GM23338 (cell line): ENCODE results near the gene AGTR1. TPM values are rescaled to one million over a fixed set of nuclear protein-coding genes. Genes with fewer than 3 reads are reported as not detected.

ENCODE experiments used
- ATAC-seq: fragments of 200-7000 bp; cut with Tn5 transposase; 3 replicates; pipeline ENCODE4 v1.9.1; 2020
- DNase-seq: peaks from one replicate; pipeline ENCODE4 v3.0.0-alpha.2; 2015; ENCODE audit warnings: low spot score
- H2AFZ ChIP-seq: fragments of 200-600 bp; sonication (generic); 2 replicates; pipeline ENCODE4 v1.8.0; 2016; ENCODE audit warnings: antibody characterized with exemption, mild to moderate bottlenecking, moderate library complexity
- H3F3A ChIP-seq: fragments of 200-600 bp; sonication (generic); replicated peaks from 2 replicates; pipeline ENCODE4 v1.8.0; 2017; ENCODE audit warnings: antibody characterized with exemption, mixed run types, low read depth
- H3K27ac ChIP-seq: fragments of 200-600 bp; sonication (generic); 2 replicates; pipeline ENCODE4 v1.6.1; 2016; ENCODE audit warnings: low read depth
- H3K27me3 ChIP-seq: fragments of 200-600 bp; sonication (generic); 2 replicates; pipeline ENCODE4 v1.8.0; 2016; ENCODE audit warnings: mild to moderate bottlenecking, mixed run types, moderate library complexity; ENCODE audit not compliant: insufficient read depth
- H3K36me3 ChIP-seq: fragments of 200-600 bp; sonication (generic); 2 replicates; pipeline ENCODE4 v1.8.0; 2016; ENCODE audit warnings: mild to moderate bottlenecking; ENCODE audit not compliant: insufficient read depth
- H3K4me1 ChIP-seq: fragments of 200-600 bp; sonication (generic); 2 replicates; pipeline ENCODE4 v1.8.0; 2016; ENCODE audit warnings: mild to moderate bottlenecking, moderate library complexity; ENCODE audit not compliant: insufficient read depth
- H3K4me2 ChIP-seq: fragments of 200-600 bp; sonication (generic); 2 replicates; pipeline ENCODE4 v1.7.1; 2017; ENCODE audit warnings: mixed run types
- H3K4me3 ChIP-seq: fragments of 200-600 bp; sonication (generic); 2 replicates; pipeline ENCODE4 v1.6.1; 2016; ENCODE audit warnings: mixed run types
- H3K79me2 ChIP-seq: fragments of 200-600 bp; sonication (generic); replicated peaks from 2 replicates; pipeline ENCODE4 v1.8.0; 2017; ENCODE audit warnings: mild to moderate bottlenecking; ENCODE audit not compliant: insufficient read depth
- H3K9me2 ChIP-seq: fragments of 200-600 bp; sonication (generic); 2 replicates; pipeline ENCODE4 v1.8.0; 2017; ENCODE audit not compliant: insufficient read depth
- H4K20me1 ChIP-seq: fragments of 200-600 bp; sonication (generic); replicated peaks from 2 replicates; pipeline ENCODE4 v1.8.0; 2017; ENCODE audit warnings: mild to moderate bottlenecking; ENCODE audit not compliant: insufficient read depth
- H3K27ac Mint-ChIP-seq: 2 replicates; pipeline ENCODE4 v1.8.0; 2020; ENCODE audit warnings: inconsistent platforms, mild to moderate bottlenecking, moderate library complexity, mixed read lengths
- H3K27me3 Mint-ChIP-seq: 3 replicates; pipeline ENCODE4 v1.8.0; 2022; ENCODE audit warnings: low read depth, mild to moderate bottlenecking, moderate library complexity, mixed read lengths, inconsistent platforms; ENCODE audit not compliant: insufficient read depth, poor library complexity
- H3K36me3 Mint-ChIP-seq: 3 replicates; pipeline ENCODE4 v1.8.0; 2021; ENCODE audit warnings: low read depth, mild to moderate bottlenecking, inconsistent platforms, moderate library complexity, mixed read lengths
- H3K4me1 Mint-ChIP-seq: 3 replicates; pipeline ENCODE4 v1.8.0; 2020; ENCODE audit warnings: mild to moderate bottlenecking, inconsistent platforms, mixed read lengths
- H3K4me3 Mint-ChIP-seq: 3 replicates; pipeline ENCODE4 v1.8.0; 2021; ENCODE audit warnings: moderate library complexity, mild to moderate bottlenecking, inconsistent platforms, mixed read lengths
- H3K9me3 Mint-ChIP-seq: 3 replicates; pipeline ENCODE4 v1.8.0; 2020; ENCODE audit warnings: moderate library complexity, mild to moderate bottlenecking, inconsistent platforms, mixed read lengths
- CREB1 ChIP-seq: fragments of 250-450 bp; sonication (Bioruptor Pico); IDR thresholded peaks from 2 replicates; pipeline ENCODE4 v1.5.0; 2020; ENCODE audit warnings: low read depth, mild to moderate bottlenecking, moderate library complexity
- CTCF ChIP-seq, 2 experiments: fragments of 200-600 bp in 1 of 2; sonication (generic) in 1 of 2; conservative IDR thresholded peaks; 2 replicates each; pipeline versions ENCODE4 v1.5.1 to v1.6.1; 2016 to 2017; ENCODE audit warnings: antibody characterized with exemption in 2 of 2, low read depth in 2 of 2, mild to moderate bottlenecking in 2 of 2, moderate library complexity in 1 of 2
- ETS1 ChIP-seq: IDR thresholded peaks from 2 replicates; pipeline ENCODE4 v1.6.1; 2016; ENCODE audit warnings: antibody characterized with exemption
- EZH2 ChIP-seq: fragments of 200-600 bp; sonication (generic); IDR thresholded peaks from one replicate; pipeline ENCODE4 v1.8.0; 2017; ENCODE audit warnings: antibody characterized with exemption, mild to moderate bottlenecking, low read depth; ENCODE audit not compliant: unreplicated experiment
- EZH2phosphoT487 ChIP-seq: fragments of 200-600 bp; sonication (generic); IDR thresholded peaks from one replicate; pipeline ENCODE4 v1.8.1; 2018; ENCODE audit warnings: antibody characterized with exemption; ENCODE audit not compliant: unreplicated experiment
- JUNB ChIP-seq: IDR thresholded peaks from one replicate; pipeline ENCODE4 v1.6.1; 2016; ENCODE audit warnings: antibody characterized with exemption; ENCODE audit not compliant: unreplicated experiment
- NANOG ChIP-seq: IDR thresholded peaks from 2 replicates; pipeline ENCODE4 v1.6.1; 2016; ENCODE audit warnings: antibody characterized with exemption, borderline replicate concordance
- POLR2AphosphoS5 ChIP-seq: IDR thresholded peaks from 2 replicates; pipeline ENCODE4 v1.6.1; 2016; ENCODE audit warnings: antibody characterized with exemption, low read depth
- REST ChIP-seq: IDR thresholded peaks from one replicate; pipeline ENCODE4 v1.6.1; 2018; ENCODE audit warnings: antibody characterized with exemption; ENCODE audit not compliant: unreplicated experiment
- STAT1 ChIP-seq: IDR thresholded peaks from one replicate; pipeline ENCODE4 v1.6.1; 2016; ENCODE audit warnings: antibody characterized with exemption; ENCODE audit not compliant: unreplicated experiment
- ZNF114 ChIP-seq: fragments of 250-450 bp; sonication (Bioruptor Pico); IDR thresholded peaks from 2 replicates; pipeline ENCODE4 v1.5.0; 2020; ENCODE audit warnings: mild to moderate bottlenecking, moderate library complexity
- ZNF331 ChIP-seq: fragments of 250-450 bp; sonication (Bioruptor Pico); IDR thresholded peaks from 2 replicates; pipeline ENCODE4 v1.5.0; 2020; ENCODE audit warnings: low read depth, mild to moderate bottlenecking, moderate library complexity
- polyA plus RNA-seq: library from polyadenylated mRNA; unstranded; fragments of >200 nt; fragmentation: Nextera tagmentation; extraction: Ambion mirVana; gene quantifications from 2 replicates; pipeline ENCODE4 v1.2.1, GENCODE V29; 2016
- total RNA-seq: library from RNA; depleted of rRNA; stranded (reverse); fragments of >200 nt; shearing (Covaris generic); gene quantifications from 2 replicates; pipeline ENCODE4 v1.2.3, GENCODE V29; 2014
- TF ChIP-seq, protein P1 (sequence below): fragments of 250-450 bp; sonication (Bioruptor Pico); IDR thresholded peaks from 2 replicates; pipeline ENCODE4 v1.5.0; 2020; ENCODE audit warnings: mild to moderate bottlenecking, moderate library complexity

The AGTR1 gene
- total and polyA plus RNA-seq, 2 experiments from 2014 or later, result 0.16 TPM; not detected in 1

GRCh38 chr3:148710665-148711064 is 13.0 kb downstream of the AGTR1 start:
- Histone ChIP-seq H3K9me2 (no peaks in the 10 kb centered on the region), H3K4me3 (no peak overlapping the region), H3K4me1 (no peaks in the 10 kb centered on the region), H3K27me3 (no peaks in the 10 kb centered on the region), H4K20me1 (no peaks in the 10 kb centered on the region), H3K36me3 (no peaks in the 10 kb centered on the region), H3K4me2 (no peak overlapping the region), H2AFZ (no peak overlapping the region), H3K79me2 (no peaks in the 10 kb centered on the region), H3K27ac (no peak overlapping the region), H3F3A (no peaks in the 10 kb centered on the region)
- no peaks in the 10 kb centered on the region for H3K9me3 Mint-ChIP-seq
- no peaks in the 10 kb centered on the region for H3K27me3 Mint-ChIP-seq
- DNase-seq (peak; percentile 11), ATAC-seq (no peak; the same call in 2 of the 3 replicates)
- no peaks in the 10 kb centered on the region for H3K36me3 Mint-ChIP-seq
- H3K4me3 Mint-ChIP-seq, result no peak overlapping the region
- no peak for TF ChIP-seq ETS1
- TF ChIP-seq, protein P1, sequence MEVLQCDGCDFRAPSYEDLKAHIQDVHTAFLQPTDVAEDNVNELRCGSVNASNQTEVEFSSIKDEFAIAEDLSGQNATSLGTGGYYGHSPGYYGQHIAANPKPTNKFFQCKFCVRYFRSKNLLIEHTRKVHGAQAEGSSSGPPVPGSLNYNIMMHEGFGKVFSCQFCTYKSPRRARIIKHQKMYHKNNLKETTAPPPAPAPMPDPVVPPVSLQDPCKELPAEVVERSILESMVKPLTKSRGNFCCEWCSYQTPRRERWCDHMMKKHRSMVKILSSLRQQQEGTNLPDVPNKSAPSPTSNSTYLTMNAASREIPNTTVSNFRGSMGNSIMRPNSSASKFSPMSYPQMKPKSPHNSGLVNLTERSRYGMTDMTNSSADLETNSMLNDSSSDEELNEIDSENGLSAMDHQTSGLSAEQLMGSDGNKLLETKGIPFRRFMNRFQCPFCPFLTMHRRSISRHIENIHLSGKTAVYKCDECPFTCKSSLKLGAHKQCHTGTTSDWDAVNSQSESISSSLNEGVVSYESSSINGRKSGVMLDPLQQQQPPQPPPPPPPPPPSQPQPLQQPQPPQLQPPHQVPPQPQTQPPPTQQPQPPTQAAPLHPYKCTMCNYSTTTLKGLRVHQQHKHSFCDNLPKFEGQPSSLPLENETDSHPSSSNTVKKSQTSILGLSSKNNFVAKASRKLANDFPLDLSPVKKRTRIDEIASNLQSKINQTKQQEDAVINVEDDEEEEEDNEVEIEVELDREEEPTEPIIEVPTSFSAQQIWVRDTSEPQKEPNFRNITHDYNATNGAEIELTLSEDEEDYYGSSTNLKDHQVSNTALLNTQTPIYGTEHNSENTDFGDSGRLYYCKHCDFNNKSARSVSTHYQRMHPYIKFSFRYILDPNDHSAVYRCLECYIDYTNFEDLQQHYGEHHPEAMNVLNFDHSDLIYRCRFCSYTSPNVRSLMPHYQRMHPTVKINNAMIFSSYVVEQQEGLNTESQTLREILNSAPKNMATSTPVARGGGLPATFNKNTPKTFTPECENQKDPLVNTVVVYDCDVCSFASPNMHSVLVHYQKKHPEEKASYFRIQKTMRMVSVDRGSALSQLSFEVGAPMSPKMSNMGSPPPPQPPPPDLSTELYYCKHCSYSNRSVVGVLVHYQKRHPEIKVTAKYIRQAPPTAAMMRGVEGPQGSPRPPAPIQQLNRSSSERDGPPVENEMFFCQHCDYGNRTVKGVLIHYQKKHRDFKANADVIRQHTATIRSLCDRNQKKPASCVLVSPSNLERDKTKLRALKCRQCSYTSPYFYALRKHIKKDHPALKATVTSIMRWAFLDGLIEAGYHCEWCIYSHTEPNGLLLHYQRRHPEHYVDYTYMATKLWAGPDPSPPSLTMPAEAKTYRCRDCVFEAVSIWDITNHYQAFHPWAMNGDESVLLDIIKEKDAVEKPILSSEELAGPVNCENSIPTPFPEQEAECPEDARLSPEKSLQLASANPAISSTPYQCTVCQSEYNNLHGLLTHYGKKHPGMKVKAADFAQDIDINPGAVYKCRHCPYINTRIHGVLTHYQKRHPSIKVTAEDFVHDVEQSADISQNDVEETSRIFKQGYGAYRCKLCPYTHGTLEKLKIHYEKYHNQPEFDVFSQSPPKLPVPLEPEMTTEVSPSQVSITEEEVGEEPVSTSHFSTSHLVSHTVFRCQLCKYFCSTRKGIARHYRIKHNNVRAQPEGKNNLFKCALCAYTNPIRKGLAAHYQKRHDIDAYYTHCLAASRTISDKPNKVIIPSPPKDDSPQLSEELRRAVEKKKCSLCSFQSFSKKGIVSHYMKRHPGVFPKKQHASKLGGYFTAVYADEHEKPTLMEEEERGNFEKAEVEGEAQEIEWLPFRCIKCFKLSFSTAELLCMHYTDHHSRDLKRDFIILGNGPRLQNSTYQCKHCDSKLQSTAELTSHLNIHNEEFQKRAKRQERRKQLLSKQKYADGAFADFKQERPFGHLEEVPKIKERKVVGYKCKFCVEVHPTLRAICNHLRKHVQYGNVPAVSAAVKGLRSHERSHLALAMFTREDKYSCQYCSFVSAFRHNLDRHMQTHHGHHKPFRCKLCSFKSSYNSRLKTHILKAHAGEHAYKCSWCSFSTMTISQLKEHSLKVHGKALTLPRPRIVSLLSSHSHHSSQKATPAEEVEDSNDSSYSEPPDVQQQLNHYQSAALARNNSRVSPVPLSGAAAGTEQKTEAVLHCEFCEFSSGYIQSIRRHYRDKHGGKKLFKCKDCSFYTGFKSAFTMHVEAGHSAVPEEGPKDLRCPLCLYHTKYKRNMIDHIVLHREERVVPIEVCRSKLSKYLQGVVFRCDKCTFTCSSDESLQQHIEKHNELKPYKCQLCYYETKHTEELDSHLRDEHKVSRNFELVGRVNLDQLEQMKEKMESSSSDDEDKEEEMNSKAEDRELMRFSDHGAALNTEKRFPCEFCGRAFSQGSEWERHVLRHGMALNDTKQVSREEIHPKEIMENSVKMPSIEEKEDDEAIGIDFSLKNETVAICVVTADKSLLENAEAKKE (CRISPR knock-in tag), result no peak
- TF ChIP-seq NANOG, result no peak
- no peak for TF ChIP-seq ZNF114
- no peak for TF ChIP-seq POLR2AphosphoS5
- no peak for TF ChIP-seq STAT1
- TF ChIP-seq JUNB, result no peak
- TF ChIP-seq EZH2, result no peak
- TF ChIP-seq CTCF (conservative IDR thresholded peaks at IDR 0.05; ENCODE audit: low read depth in 2 of 2), result no peak
- TF ChIP-seq ZNF331 (CRISPR knock-in tag), result no peak
- no peak for TF ChIP-seq REST
- no peak for TF ChIP-seq CREB1 (CRISPR knock-in tag)
- TF ChIP-seq EZH2phosphoT487, result no peak
- peaks cover 5% of the 10 kb centered on the region; the same call in 2 of the 3 replicates for H3K4me1 Mint-ChIP-seq
- no peak overlapping the region for H3K27ac Mint-ChIP-seq
